ENCODE results near the gene TUBB2B.

Gene TUBB2B

DNA sequence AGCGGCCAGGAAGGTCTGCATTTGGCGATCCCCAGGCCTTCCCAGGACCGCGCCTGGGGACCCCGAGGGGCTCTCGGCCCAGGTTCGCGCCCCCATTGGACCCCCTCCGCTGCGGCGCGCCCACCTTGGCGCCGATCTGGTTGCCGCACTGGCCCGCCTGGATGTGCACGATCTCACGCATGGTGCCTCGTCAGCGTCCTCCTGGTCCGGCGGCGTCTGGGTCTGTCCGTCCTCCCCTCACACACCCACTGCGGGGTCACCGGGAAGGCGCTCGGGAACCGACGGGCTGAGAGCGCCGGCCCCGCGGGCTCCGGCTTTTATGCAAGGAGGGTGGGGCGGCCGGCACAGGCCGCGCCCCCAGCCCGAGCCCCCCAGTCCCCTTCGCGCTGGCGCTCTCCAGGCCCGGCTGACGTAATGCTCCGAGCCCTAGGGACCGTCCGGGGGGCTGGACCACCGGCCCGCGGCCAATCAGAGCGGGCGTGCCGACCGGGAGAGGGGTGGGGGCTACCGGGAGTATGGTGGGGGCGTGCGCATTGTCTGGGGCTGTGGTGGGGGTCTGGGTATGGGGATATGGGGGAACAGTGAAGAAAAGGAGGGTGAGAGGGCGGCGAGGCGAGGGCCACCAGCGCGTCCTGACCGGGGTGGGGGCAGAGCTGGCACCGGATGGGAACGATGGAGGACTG lies at the start of gene TUBB2B:
Gene TUBB2B, minus strand, starts transcription at position 291 of the 683 bp plus-strand sequence. Its CDS starts 110 bp downstream, at position 181.
- ATAC-seq: no peak

DNA sequence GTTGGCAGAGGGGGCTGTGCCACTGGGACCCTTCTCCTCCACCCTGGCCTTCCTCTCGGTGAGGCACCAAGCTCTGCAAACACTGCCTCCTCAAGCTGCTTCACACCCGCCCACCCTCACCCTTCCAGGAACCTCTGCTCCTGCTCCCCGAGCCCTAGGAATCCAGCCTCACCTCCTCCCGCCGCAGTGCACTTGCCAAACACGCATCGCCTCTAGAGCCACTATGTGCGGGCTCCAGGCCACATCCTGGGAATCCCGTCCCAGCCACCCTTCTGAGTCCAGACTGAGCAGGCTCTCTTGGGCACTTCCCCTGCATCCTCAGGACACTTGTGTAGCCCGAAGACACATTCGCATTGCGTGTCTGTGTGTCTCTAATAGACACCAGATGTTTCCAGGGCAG lies 49.8 kb upstream of the TUBB2B start:
- no peak for ATAC-seq

DNA sequence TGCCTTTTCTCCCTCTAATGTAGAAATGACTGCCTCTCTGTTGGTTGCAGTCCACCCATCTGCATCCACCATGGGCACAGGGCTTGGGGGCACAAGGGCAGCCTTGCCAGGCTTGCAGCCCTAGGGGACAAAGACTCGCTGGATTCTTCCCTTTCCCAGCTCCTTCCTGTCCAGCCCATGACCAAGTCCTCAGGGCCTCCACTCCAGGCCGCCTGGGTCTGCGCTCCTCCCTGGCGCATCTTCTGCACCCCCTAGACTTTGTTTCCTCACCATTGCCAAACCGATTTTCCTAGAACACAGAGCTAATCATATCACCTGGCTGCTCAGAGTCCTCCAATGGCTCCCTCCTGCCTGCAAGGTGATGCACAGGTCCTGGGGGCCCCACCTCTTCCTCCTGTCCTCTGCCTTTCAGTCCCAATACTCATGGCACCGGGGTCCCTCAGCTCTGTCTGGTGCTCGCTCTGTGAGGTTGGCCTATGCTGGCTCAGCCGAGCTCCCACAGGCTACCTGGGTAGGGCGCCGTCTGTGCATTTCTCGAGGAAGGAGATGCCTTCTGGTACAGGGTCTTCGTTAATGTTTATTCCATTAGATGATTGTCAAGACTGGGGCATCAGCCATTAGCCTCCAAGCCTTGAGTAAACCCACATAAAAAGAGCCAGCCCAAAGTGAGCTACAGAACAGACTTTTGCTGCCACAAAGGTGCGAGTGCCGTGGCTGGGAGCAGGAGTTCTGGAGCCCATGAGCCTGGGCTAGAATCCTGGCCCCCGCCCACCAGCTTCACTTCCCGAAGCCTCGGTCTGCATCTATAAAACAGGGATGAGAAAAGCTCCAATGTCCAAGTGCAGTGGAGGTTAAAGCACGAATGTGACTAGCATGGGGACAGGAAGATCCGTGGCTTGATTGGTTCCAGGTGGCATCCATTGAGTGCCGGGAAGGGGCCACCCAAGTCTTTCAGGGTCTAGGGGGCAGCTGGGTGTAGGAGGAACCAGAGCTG lies 49.0 kb upstream of the TUBB2B start:
- no peak for ATAC-seq

DNA sequence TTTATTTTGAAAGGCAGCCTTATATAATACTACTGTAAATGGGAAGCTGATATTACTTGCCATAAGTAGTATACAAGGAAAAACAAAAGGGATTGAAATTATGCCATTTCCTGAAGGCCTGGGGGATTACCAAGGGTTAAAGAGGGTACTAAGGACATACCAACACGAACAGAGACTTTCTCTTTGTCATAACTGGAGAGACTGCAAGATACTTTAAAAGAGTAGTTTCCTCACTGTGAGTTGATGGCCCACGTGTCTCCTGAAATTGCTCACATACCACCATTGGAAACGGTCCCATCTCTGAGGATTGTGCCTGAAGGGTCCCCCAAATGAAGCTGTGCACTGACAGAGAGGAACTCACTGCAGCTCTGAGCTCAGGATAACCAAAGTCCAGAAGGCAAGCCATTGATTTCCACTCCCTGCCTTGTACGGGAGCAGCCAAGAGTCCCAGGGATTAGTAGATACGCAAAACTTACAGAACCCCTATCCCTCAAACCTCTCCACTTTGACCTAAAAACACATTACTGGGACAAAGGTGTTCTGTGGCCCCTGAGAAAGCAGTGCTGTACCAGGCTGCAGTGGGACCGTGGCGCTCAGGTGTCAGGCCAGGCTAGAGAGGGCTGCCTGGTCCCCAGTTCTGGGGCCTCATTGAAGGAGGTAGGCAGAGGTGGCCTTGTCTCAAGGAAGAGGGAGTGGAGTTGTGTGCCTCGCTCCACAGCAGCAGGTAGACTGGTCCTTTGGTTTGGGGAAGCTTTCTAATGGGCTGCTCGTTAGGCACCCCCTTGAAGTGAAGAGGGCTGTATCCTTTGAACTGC lies 46.5 kb upstream of the TUBB2B start:
- no peak for ATAC-seq

DNA sequence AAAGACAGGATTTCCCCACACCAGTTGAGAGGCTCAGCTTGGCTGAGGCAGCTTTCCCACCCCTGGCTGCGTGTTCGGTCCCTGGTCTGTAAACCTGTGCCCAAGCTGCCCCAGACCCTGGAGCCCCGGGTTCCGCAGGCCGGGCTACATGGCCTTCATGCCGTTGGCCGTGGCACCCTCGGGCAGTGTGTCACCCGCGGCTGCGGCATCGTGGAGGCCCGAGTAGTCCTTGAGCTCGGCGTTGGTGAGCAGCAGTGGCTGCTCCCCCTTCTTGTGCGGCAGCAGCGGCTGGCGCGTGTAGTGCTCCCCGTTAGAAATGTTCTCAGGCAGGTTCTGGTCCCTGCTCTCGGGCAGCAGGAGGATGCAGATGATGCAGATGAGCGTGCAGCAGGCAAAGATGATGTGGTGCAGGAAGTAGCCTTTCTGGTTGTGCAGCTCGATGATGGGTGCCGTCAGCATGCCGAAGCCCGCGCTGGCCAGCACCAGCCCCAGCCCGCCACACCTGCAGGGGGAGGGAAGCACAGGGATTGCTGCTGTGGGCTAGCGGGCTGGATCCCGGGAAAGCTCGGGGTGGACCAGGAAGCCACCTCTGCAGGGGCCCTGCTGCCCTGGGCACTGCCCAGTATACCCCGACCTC lies 45.6 kb upstream of the TUBB2B start:
- no peak for ATAC-seq

DNA sequence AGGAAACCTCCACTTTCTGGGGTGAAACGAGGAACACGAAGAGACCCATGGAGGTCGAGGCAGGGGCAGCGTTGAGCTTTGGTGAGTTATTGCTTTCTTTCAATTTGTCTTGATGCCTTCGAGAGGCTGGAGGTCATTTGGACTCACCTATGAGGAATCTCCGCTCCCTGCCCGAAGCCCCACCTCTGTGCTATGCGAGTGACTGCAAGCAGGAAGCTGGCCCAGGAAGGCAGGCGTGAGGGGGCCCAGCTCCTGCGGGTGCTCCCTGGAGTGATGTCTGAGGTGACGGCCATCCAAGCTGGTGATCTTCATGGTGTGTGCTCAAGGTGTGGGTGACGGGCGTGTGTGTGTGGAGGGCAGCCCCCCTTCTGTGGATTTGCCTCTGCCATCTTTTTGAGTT lies 44.3 kb upstream of the TUBB2B start:
- ATAC-seq: no peak

DNA sequence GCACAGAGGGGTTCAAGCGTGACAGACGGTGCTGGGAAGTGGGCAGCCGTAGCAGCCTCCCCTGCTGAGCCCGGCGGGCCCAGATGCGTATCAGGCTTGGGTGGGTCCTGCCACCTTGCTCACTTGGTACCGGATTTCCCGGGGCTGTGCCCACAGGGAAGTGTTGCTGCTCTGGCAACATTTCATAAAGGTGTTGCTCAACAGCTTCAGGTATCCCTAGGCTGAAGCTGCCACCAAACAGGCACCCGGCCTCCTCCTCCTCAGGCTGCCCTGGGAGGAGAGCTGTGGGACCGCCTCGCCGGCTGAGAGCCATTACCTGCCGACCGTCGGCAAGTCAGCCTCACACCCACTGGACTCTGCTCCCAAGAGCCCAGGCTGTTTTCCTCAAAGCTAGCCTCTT lies 42.8 kb upstream of the TUBB2B start:
- no peak for ATAC-seq

DNA sequence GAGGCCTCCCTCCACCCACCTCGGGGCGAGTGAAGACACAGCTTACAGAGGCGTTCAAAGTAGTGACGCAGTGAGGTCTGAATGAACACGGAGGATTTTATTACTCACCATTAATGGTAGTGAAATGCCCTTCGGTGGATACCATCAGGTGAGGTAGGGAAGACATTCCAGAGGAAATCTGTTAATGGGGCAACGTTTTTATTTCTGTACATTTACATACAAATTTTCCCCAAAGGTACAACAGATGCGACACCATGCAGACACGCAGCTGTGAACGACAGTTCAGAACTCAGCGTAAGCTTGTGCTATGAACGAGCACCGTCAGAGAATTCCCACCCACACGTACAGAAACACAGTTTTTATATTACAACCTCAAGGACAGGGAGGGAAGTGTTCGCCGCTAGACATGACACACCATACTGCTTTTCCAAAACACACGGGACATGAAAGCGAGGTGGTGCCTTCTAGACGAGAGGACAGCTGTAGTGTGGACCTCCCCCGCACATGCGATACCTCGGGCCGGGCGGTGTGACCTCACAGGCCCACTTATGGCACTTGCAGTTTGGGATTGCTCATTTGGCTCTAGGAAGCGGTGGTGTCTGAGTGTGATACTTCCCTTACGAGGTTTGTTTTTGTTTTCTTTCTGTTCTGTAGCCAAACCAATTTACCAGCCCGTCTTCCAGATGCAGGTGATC lies 42.0 kb upstream of the TUBB2B start:
- ATAC-seq: peak in 1 of 2 donors; percentile 36

DNA sequence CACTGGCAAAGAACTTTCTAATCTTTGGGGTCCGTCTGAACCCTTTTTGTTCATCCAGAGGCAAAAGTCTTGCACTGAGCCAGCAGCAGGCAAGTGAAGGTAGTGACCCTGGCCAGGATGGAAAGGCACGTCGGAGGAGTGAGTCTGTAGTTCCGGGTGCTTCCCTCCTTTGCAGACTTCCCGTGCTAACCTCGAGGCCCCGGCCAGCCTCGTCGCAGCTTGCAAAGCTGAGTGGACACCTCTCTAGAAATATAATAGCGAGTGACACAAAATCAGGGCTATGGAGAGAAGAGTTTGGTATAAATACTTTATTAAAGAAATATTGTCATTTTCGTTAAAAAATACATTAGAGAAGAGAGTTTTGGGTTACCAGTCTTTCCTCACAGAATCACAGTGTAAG lies 41.2 kb upstream of the TUBB2B start:
- ATAC-seq: no peak

DNA sequence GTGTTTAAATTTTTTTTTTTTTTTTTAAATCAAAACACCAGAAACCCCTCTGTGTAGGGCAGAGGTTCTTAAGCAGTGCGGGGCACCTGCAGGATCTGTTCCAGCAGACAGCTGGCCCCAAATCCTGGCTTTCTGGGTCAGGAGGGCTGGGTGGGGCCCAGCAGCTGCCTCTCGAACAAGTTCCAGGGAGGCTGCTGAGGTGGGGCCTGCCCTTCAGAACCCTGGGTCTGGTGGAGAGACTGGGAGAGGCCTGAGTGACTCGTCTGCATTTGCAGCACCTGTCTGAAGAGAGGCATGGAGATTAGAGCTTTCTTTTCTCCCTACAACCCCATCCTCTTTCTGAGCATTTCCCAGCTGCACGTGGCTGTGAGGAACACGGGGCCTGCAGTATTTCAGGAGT lies 39.7 kb upstream of the TUBB2B start:
- ATAC-seq: no peak

DNA sequence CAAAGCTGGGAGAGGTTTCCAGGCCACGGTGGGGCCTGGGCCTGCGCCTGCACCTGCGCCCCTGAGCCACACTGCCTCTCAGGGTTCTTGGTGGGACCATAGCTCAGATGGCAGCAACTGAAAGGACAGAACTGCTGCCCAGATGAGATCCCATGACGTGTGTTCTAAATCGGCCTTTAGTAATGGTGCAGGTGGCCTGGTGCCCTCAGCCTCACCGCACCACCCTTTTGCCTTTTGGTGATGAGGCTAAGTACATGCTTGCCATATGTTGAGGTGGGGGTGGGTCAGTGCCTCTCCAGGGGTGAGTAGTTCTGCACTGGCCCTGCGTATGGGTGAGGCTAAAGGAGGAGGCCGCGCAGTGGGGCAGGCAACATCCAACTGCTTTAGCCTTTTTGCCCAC lies 38.7 kb upstream of the TUBB2B start:
- ATAC-seq: no peak

DNA sequence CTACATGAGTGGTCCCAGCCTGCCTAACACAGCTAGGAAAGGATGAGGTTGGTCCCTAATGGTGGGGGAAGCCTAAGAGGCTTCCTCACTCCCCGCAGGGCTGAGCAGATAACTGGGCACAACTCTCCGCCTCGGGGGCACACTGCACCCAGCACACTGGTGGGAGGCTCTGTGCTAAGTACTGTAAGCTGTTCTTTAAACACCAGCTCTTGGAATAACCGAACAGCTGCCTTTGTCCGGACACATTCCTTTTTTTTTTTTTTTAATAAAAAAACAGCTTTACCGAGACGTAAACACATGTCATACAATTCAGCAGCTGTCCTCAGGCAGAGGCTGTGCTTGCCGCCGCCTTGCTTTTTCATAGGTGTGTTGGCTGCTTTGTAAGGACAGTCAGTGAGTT lies 38.2 kb upstream of the TUBB2B start:
- no peak for ATAC-seq

DNA sequence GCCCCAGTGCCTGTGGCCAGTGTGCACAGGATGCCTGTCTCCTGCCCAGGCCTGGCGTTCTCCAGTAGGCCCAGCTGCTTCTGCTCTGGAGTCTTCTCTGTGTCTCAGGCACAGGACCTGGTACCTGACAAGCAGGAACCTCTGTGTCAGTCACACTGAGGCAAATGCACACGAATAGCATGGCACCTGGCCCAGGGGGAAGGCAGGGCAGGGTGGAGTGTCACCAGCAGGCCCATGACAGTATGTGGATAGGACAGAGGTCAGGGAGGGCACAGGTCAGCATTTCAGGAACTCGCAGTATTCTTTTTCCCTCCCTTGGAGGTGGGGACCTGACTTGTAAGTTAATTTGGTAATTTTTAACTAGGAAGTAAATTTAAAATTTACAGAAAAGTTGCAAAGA lies 36.9 kb upstream of the TUBB2B start:
- ATAC-seq: no peak

DNA sequence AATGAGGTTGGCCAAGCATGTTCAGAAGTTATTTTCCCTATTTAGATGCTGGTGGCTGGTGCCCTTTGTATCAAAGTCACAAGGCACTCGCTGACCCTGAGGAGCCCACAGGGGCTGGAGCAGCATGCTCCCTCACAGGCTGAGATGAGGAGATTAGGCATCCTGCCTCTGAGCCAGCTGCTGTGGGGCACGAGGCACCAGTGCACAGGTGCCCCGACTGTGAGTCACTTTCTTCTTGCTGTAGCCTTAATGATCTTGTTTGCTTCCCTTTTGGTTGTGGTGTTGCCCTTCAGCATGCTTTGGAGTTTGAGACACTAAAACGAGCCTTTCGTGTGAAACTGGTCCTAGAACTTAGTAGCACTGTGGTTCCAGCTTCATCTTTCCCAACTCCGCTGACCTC lies 35.6 kb upstream of the TUBB2B start:
- ATAC-seq: no peak

DNA sequence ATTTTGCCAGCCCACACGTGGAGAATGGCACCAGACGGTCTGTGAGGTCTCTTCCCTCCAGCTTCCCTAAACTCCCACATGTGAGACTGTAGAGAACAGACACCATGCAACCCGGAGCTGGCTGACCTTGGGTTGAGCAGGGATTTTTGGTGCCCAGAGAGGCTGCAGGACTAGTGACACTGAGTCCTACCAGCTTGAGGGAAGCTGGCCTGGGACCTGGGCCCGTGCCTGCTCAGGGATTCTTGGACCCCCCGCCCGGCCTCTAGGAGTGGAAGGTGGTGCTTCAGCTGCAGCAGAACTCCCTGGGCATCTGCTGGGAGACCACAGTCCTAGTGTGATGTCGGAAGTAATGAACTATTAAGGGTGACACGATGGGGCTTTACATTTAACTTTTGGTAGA lies 34.5 kb upstream of the TUBB2B start:
- ATAC-seq: no peak

DNA sequence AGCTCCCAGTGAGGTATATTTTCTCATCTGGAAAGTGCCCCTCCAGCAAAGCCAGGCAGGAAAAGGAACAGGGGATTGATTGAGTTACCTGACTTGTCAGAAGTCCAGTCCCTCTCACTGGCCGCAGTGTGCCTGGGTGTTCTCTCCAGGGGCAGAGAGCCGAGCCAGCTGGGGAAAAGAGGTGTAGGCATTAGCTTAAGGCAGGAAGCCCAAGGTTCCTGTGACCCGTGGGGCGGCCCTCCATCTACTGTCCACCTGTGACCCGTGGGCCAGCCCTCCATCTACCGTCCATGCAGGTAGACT lies 34.0 kb upstream of the TUBB2B start:
- no peak for ATAC-seq

DNA sequence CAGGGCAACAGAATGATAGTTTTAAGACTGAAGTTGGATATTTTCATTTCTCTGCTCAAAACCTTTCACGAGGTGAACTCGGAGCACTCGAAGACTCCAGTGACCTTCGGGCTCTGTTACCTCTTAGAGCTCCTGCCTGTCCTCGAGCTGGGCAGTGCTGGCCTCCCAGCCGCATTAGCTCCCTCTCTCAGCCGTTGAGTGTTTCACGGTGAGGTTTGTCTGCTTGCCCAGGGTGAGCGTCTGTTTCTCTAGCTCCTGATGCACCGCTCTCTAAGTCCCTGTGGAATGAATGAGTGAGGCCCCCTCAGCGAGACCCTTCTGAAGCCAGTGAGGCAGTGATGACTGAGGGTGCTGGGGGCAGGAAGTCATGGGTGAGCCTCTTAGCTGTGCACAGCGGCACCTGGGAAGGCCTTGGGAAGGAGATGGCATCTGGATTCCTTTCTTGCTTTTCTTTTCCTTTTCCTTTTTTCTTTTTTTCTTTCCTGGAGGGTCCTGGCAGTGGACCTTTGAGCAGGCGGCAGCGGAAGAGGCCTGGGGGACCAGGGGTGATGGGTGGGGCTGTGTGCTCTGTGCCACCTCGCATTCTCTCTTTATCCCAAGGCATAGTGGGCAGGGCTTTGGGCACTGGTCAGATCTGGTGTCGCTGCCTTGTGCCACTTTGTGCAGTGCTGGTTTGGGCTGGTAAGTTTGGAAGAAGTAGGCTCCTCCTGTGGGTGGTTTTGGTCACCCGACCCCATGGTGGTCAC lies 33.5 kb upstream of the TUBB2B start:
- ATAC-seq: no peak

DNA sequence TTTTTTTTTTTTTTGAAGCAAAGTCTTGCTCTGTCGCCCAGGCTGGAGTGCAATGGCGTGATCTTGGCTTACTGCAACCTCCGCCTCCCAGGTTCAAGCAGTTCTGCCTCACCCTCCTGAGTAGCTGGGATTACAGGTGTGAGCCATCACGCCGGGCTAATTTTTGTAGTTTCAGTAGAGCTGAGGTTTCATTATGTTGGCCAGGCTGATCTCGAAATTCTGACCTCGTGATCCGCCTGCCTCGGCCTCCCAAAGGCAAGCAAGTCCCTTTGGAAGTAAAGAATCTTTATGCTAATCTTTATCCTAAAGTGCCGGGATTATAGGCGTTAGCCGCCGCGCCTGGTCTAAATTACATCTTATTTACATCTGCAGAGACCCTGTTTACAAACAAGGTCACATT lies 32.8 kb upstream of the TUBB2B start:
- ATAC-seq: no peak

DNA sequence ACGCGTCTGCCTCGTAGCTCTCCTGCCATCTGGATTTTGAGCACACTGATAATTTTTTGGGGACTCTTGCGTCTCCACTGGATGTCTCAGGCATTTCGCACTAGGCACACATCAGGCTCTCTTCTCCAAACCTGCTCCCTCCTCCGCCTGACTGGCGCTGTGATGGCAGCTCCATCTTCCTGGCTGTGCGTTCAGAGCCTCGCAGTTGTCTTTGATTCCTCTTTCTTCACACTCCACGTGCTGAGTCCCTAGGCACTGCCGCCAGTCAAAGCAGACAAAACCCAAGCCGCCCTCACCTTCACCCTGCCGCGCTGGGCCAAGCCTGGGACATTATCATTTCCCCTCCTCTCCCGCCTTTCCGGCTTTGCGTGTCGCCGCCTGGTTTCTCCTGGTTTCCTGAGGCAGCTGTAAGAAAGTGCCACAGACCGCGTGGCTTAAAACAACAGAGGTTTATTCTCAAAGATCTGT lies 32.1 kb upstream of the TUBB2B start:
- peak; percentile 20 to 41 for ATAC-seq

DNA sequence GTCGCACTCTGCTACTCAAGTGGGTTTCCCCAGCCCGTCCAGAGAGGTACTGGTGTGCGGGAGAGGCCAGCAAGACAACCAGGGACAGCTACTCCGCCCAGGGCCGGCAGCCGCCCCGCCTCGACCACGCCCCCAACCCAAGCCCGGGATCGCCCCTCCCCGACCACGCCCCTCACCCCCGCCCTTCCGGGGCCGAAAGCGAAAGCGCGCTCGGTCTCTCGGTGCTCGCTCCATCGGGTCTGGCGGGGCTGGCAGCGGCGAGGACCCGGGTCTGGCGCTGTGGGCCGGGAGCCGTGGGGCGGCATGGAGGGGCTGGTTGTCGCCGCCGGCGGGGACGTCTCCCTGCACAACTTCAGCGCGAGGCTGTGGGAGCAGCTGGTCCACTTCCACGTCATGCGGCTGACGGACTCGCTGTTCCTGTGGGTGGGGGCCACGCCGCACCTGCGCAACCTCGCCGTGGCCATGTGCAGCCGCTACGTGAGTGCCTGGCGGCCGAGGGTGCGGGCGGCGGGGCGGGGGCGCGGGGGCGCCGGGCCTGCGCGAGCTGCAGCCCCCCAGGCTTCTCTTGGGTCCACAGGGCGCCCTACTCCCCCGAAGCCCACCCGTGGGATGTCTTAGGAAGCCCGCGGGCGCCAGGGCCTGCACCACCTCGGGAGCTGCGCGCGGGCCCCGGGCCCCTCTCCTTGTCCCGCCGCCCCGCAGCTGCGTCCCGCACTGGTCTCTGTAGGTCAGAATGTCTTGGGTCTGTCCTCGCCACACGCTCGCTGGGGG lies 31.5 kb upstream of the TUBB2B start, which contains the start of gene PSMG4:
Gene PSMG4, plus strand, starts transcription at position 228 of the 771 bp plus-strand sequence. Its CDS starts 76 bp downstream, at position 304.
- ATAC-seq: peak; percentile 83 to 85

Data from activated CD4-positive, CD25-positive, alpha-beta regulatory T cell treated with anti-CD3 and anti-CD28 coated beads, Interleukin-2, amount 50 U/mL, for 24 hours (primary cell).